ENCODE data around the gene CEP41.

GRCh38 chr7:130442601-130443000 is 1.8 kb upstream of the CEP41 start:
- TF ChIP-seq CTCF (IDR thresholded peaks at IDR 0.05; ENCODE audit: insufficient read depth, low read length) (no peak), POLR2AphosphoS5 (IDR thresholded peaks at IDR 0.05; ENCODE audit: low read depth) (no peak), SPI1 (IDR thresholded peaks at IDR 0.05; ENCODE audit: borderline replicate concordance, low read depth) (no peak), REST (IDR thresholded peaks at IDR 0.05; ENCODE audit: insufficient replicate concordance, low read depth) (no peak), GABPA (IDR thresholded peaks at IDR 0.05; ENCODE audit: low read depth) (no peak)
